Heart right ventricle (tissue), 16 donors: ENCODE measurements around the gene TAB2. TPM values are rescaled to one million over a fixed set of nuclear protein-coding genes. Genes with fewer than 3 reads are reported as not detected.

Experiments used
- ATAC-seq, 8 donors: fragments of 200-7000 bp; cut with Tn5 transposase; one replicate each; pipeline ENCODE4 v1.9.1; 2020; ENCODE audit warnings: mild to moderate bottlenecking in 8 of 8, moderate library complexity in 8 of 8, moderate number of reproducible peaks in 1 of 8
- DNase-seq, 2 donors: peaks; one replicate each; pipeline ENCODE4 v3.0.0-alpha.2; 2020
- H3K27ac ChIP-seq, 10 donors: fragments of 200-600 bp; sonication (generic) in 2 of 10; one replicate each; pipeline versions ENCODE4 v1.5.0 to v1.8.0; 2020 to 2022; ENCODE audit warnings: mild to moderate bottlenecking in 3 of 10
- H3K27me3 ChIP-seq, 7 donors: fragments of 200-600 bp; one replicate each; pipeline ENCODE4 v1.8.0; 2021 to 2022; ENCODE audit warnings: mild to moderate bottlenecking in 2 of 7
- H3K36me3 ChIP-seq, 9 donors: fragments of 200-600 bp; sonication (generic) in 1 of 9; one replicate each; pipeline versions ENCODE4 v1.5.0 to v1.8.0; 2020 to 2022; ENCODE audit warnings: mild to moderate bottlenecking in 2 of 9
- H3K4me1 ChIP-seq, 9 donors: fragments of 200-600 bp; sonication (generic) in 1 of 9; one replicate each; pipeline versions ENCODE4 v1.5.0 to v1.8.0; 2020 to 2022; ENCODE audit warnings: mild to moderate bottlenecking in 4 of 9
- H3K4me3 ChIP-seq, 10 donors: fragments of 200-600 bp; sonication (generic) in 2 of 10; one replicate each; pipeline versions ENCODE4 v1.5.0 to v1.8.0; 2020 to 2022; ENCODE audit warnings: mild to moderate bottlenecking in 7 of 10, moderate library complexity in 2 of 10
- H3K9me3 ChIP-seq, 11 donors: fragments of 200-600 bp in 10 of 11; sonication (generic) in 2 of 11; one replicate each; pipeline versions ENCODE4 v1.5.0 to v1.8.0; 2013 to 2022; ENCODE audit warnings: mild to moderate bottlenecking in 2 of 11, control low read depth in 1 of 11, moderate library complexity in 1 of 11
- CTCF ChIP-seq, 9 donors: fragments of 200-600 bp; sonication (generic) in 2 of 9; IDR thresholded peaks; one replicate each; pipeline versions ENCODE4 v1.5.0 to v1.8.0; 2021 to 2022; ENCODE audit warnings: antibody characterized with exemption in 9 of 9, mild to moderate bottlenecking in 5 of 9, moderate library complexity in 1 of 9
- WGBS, 2 donors: extraction: QIAGEN DNeasy Blood & Tissue Kit; methylation state at CpG; one replicate each; pipeline ENCODE4 v1.1.7; 2013; ENCODE audit warnings: inconsistent platforms in 1 of 2; 5-methylcytosine and 5-hydroxymethylcytosine counted together
- intact Hi-C, 10 donors: fragments of 100-400 bp; cut with DNase I; formaldehyde crosslinking; loops; one replicate each; pipeline versions ENCODE4 v1.11.1 to v1.14.2; 2022
- polyA plus RNA-seq, 2 donors: library from polyadenylated mRNA; stranded (reverse); fragments of 200-250 nt; gene quantifications; one replicate each; pipeline ENCODE4 v1.2.3, GENCODE V29; 2013
- total RNA-seq, 10 donors: library from RNA; stranded (reverse); fragmentation: NEBNext Ultra II Directional in 3 of 10; extraction: Animal tissue kit (Norgen Biotek cat#: 25700) in 3 of 10; gene quantifications; one replicate each; pipeline versions ENCODE4 v1.2.1 to v1.2.4, GENCODE V29; 2021 to 2023
- donor health status: Arrhythmogenic right ventricular cardiomyopathy.
- donor health status: ischemic (EF 13 %, LVEDD 7.1; RV severe dilation, severe dysfunction).
- donor health status: healthy with polysubstance abuse.
- donor health status: DM: no; HTN: yes; CAD: no.
- donor health status: DM: no; HTN: no; CAD: no.
- donor health status: ischemic (EF 25% LVEDD 6.9; RV normal size, moderate dysfunction).
- donor health status: ischemic (EF 25% LVEDD 5.7; RV mildly dilated, moderate dysfunction).
- donor health status: healthy.
- donor health status: DM: yes; HTN: yes; CAD: no.
- donor health status: Ischemic cardiomyopathy.
- donor health status: ischemic (EF 35%, LVEDD 5.7; RV mildly dilated, moderate dysfunction).
- donor health status: nonischemic (EF 11% LVEDD 7.7; RV severe dilation, severe dysfunction).
- donor health status: DM: yes; HTN: yes; CAD: no.
- donor health status: PGD.
- donor health status: ischemic (EF 29% LVEDD 5.4; RV normal size, mild dysfunction).
- donor health status: nonischemic (EF 23%, LVEDD 6.1; RV moderate dilation, normal function).

Gene TAB2
- total and polyA plus RNA-seq, 12 donors: 13.6 to 72.5 (median 54.3) TPM

GRCh38 chr6:149425754-149426153 is 108.2 kb downstream of the TAB2 start:
- TF ChIP-seq CTCF (IDR thresholded peaks at IDR 0.05): no peak
- 92 to 97% methylated on average over 5 of the region's 5 CpGs for WGBS, 2 donors
- Histone ChIP-seq H3K27me3 (peaks cover 0 to 9% (median 0%) of the 10 kb centered on the region in 7 donors), H3K9me3 (no peaks in the 10 kb centered on the region), H3K36me3 (no peaks in the 10 kb centered on the region), H3K4me3 (no peak overlapping the region), H3K27ac (no peak overlapping the region), H3K4me1 (peaks cover 0 to 11% (median 7%) of the 10 kb centered on the region in 9 donors)
- intact Hi-C loops: loop anchor here in 1 of 10 donors (5.0 kb wide), 1 partner anchor 333 kb away; no protein-coding TSS in a partner anchor
- DNase-seq: no peak
- ATAC-seq: no peak

GRCh38 chr6:149428606-149429005 is 111.1 kb downstream of the TAB2 start:
- H3K4me1 ChIP-seq: peaks cover 0 to 14% (median 8%) of the 10 kb centered on the region in 9 donors
- no peak overlapping the region for H3K4me3 ChIP-seq
- DNase-seq: no peak
- WGBS, 2 donors: 88 to 96% methylated on average over 4 of the region's 4 CpGs
- intact Hi-C loops: loop anchor here in 1 of 10 donors (5.0 kb wide), 1 partner anchor 336 kb away; no protein-coding TSS in a partner anchor
- H3K36me3 ChIP-seq: no peaks in the 10 kb centered on the region
- H3K27me3 ChIP-seq: peaks cover 0 to 17% (median 0%) of the 10 kb centered on the region in 7 donors
- no peak overlapping the region for H3K27ac ChIP-seq
- H3K9me3 ChIP-seq: no peaks in the 10 kb centered on the region
- no peak for TF ChIP-seq CTCF (IDR thresholded peaks at IDR 0.05)
- ATAC-seq: no peak

GRCh38 chr6:149429427-149430360 is 112.2 kb downstream of the TAB2 start:
- Histone ChIP-seq H3K9me3 (no peaks in the 10 kb centered on the region), H3K36me3 (no peaks in the 10 kb centered on the region), H3K4me3 (no peak overlapping the region), H3K4me1 (peaks cover 0 to 7% (median 0%) of the 10 kb centered on the region in 9 donors), H3K27me3 (peaks cover 0 to 17% (median 0%) of the 10 kb centered on the region in 7 donors), H3K27ac (no peak overlapping the region)
- ATAC-seq: no peak
- TF ChIP-seq CTCF (IDR thresholded peaks at IDR 0.05): no peak
- intact Hi-C loops: loop anchor here in 7 of 10 donors (2.0 to 10.0 kb wide), 8 partner anchors 85 to 402 kb away; no protein-coding TSS in a partner anchor
- DNase-seq: no peak
- WGBS, 2 donors: 87 to 88% methylated on average over 26 of the region's 26 CpGs

- H3K27me3 ChIP-seq: peaks cover 0 to 22% (median 0%) of the 10 kb centered on the region in 7 donors
- no peak overlapping the region for H3K27ac ChIP-seq
- DNase-seq: peak; percentile 87 to 89
- intact Hi-C loops: loop anchor here (1.0 to 10.0 kb wide), 12 partner anchors 83 to 405 kb away; no protein-coding TSS in a partner anchor
- peak; percentile 78 to 97 (median 95) for TF ChIP-seq CTCF (IDR thresholded peaks at IDR 0.05)
- H3K9me3 ChIP-seq: no peaks in the 10 kb centered on the region
- ATAC-seq: peak; percentile 89 to 97 (median 93)
- H3K4me1 ChIP-seq: peaks cover 0 to 7% (median 0%) of the 10 kb centered on the region in 9 donors
- WGBS, 2 donors: 28 to 30% methylated on average over 19 of the region's 19 CpGs
- no peaks in the 10 kb centered on the region for H3K36me3 ChIP-seq
- no peak overlapping the region for H3K4me3 ChIP-seq
Observed at GRCh38 chr6:149431905-149432775, 114.6 kb downstream of the TAB2 start.
